HCT116 (cell line): ENCODE results near the gene ZBED5. TPM values are rescaled to one million over a fixed set of nuclear protein-coding genes. Genes with fewer than 3 reads are reported as not detected.

Source experiments
- ATAC-seq: fragments of 200-7000 bp; cut with Tn5 transposase; 2 replicates; pipeline ENCODE4 v1.9.1; 2020; ENCODE audit warnings: mild to moderate bottlenecking, moderate library complexity
- BruUV-seq: library from RNA; stranded (reverse); fragments of 400-500 nt; replicated peaks from 2 replicates; lab custom pipeline; 2021; lab: Mats Ljungman, UMichigan
- CTCF ChIA-PET: fragments of 300-600 bp; sonication (Branson Sonifier 250); formaldehyde crosslinking; loops from one replicate; lab custom pipeline; 2021; ENCODE audit warnings: antibody characterized with exemption; lab: Charles Lee
- POLR2A ChIA-PET: fragments of 300-600, 350-600 bp; sonication (Branson Sonifier 250); formaldehyde crosslinking; loops from one replicate; lab custom pipeline; 2021; ENCODE audit warnings: antibody characterized with exemption; lab: Charles Lee
- RAD21 ChIA-PET, 2 experiments: fragments of 300-600 bp; sonication (Branson Sonifier 250); formaldehyde crosslinking; loops; one replicate each; lab custom pipeline; 2023; ENCODE audit warnings: low total read pairs in 2 of 2; ENCODE audit not compliant: uncharacterized antibody in 2 of 2, unreplicated experiment in 2 of 2, low non-redundant PET in 1 of 2; lab: Charles Lee
- DNase-seq: peaks from one replicate; pipeline ENCODE4 v3.0.0-alpha.2; 2010; ENCODE audit warnings: low read depth, low spot score
- H2AFZ ChIP-seq: fragments of 200-600 bp; shearing (Covaris generic), sonication (generic); 2 replicates; pipeline ENCODE4 v1.6.1; 2017; ENCODE audit warnings: low read depth, mixed run types, mixed read lengths, antibody characterized with exemption, low read length; ENCODE audit not compliant: poor library complexity, severe bottlenecking
- H3K27ac ChIP-seq: 2 replicates; pipeline ENCODE4 v1.5.1; 2012; ENCODE audit warnings: low read depth, low read length
- H3K27me3 ChIP-seq: fragments of 200-600 bp; sonication (generic); 2 replicates; pipeline ENCODE4 v1.6.1; 2016; ENCODE audit warnings: mixed run types, low read length, mixed read lengths; ENCODE audit not compliant: insufficient read depth
- H3K36me3 ChIP-seq, 2 experiments: fragments of 200-500 bp in 1 of 2; fragments of 200-600 bp in 1 of 2; sonication (Bioruptor generic) in 1 of 2; sonication (generic) in 1 of 2; 2 replicates each; pipeline versions ENCODE4 v1.5.1 to v1.6.1; 2014 to 2016; ENCODE audit warnings: low read length in 2 of 2, inconsistent platforms in 1 of 2, mixed read lengths in 1 of 2, mixed run types in 1 of 2; ENCODE audit not compliant: insufficient read depth in 2 of 2, control insufficient read depth in 1 of 2
- H3K4me1 ChIP-seq, 2 experiments: fragments of 200-600 bp in 1 of 2; sonication (generic) in 1 of 2; 2 replicates each; pipeline versions ENCODE4 v1.5.1 to v1.6.1; 2012 to 2017; ENCODE audit warnings: low read length in 2 of 2, inconsistent platforms in 1 of 2, mild to moderate bottlenecking in 1 of 2, mixed read lengths in 1 of 2, mixed run types in 1 of 2, moderate library complexity in 1 of 2; ENCODE audit not compliant: insufficient read depth in 2 of 2, control insufficient read depth in 1 of 2
- H3K4me2 ChIP-seq: fragments of 200-600 bp; sonication (generic); 2 replicates; pipeline ENCODE4 v1.6.1; 2017; ENCODE audit warnings: mixed run types, low read length, mixed read lengths
- H3K4me3 ChIP-seq, 2 experiments: fragments of 200-600 bp in 1 of 2; sonication (generic) in 1 of 2; replicated peaks in 1 of 2; 2 replicates each; pipeline ENCODE4 v1.5.1; 2011 to 2016; ENCODE audit warnings: low read length in 2 of 2, control low read depth in 1 of 2, low read depth in 1 of 2, mild to moderate bottlenecking in 1 of 2, mixed read lengths in 1 of 2, mixed run types in 1 of 2
- H3K79me2 ChIP-seq: fragments of 200-600 bp; sonication (generic); 2 replicates; pipeline ENCODE4 v1.6.1; 2017; ENCODE audit warnings: mild to moderate bottlenecking, mixed run types, low read length, moderate library complexity, mixed read lengths; ENCODE audit not compliant: insufficient read depth
- H3K9ac ChIP-seq: fragments of 200-600 bp; sonication (generic); 2 replicates; pipeline ENCODE4 v1.6.1; 2016; ENCODE audit warnings: low read length, mixed read lengths
- H3K9me2 ChIP-seq: fragments of 200-600 bp; sonication (generic), shearing (Covaris generic); 2 replicates; pipeline ENCODE4 v1.6.1; 2017; ENCODE audit warnings: mixed run types, mild to moderate bottlenecking, moderate library complexity; ENCODE audit not compliant: insufficient read depth
- H3K9me3 ChIP-seq, 2 experiments: fragments of 200-500 bp in 1 of 2; fragments of 200-600 bp in 1 of 2; sonication (Bioruptor generic) in 1 of 2; sonication (generic) in 1 of 2; 2 replicates each; pipeline ENCODE4 v1.6.1; 2014 to 2017; ENCODE audit warnings: low read length in 2 of 2, mixed read lengths in 2 of 2, inconsistent platforms in 1 of 2, low read depth in 1 of 2, mild to moderate bottlenecking in 1 of 2, mixed run types in 1 of 2, moderate library complexity in 1 of 2; ENCODE audit not compliant: control insufficient read depth in 1 of 2, insufficient read depth in 1 of 2
- H4K20me1 ChIP-seq: fragments of 200-600 bp; sonication (generic), shearing (Covaris generic); 2 replicates; pipeline ENCODE4 v1.6.1; 2017; ENCODE audit warnings: mixed run types, mild to moderate bottlenecking, moderate library complexity; ENCODE audit not compliant: insufficient read depth
- ATF3 ChIP-seq: IDR thresholded peaks from 2 replicates; pipeline ENCODE4 v1.6.1; 2012
- CEBPB ChIP-seq: IDR thresholded peaks from 2 replicates; pipeline ENCODE4 v1.6.1; 2012; ENCODE audit warnings: low read depth
- CTCF ChIP-seq, 3 experiments: fragments of 200-600 bp in 1 of 3; sonication (generic) in 1 of 3; IDR thresholded peaks in 2 of 3; conservative IDR thresholded peaks in 1 of 3; 2 replicates each; pipeline ENCODE4 v1.5.1; 2012 to 2017; ENCODE audit warnings: low read depth in 2 of 3, low read length in 2 of 3, antibody characterized with exemption in 1 of 3, borderline replicate concordance in 1 of 3, control low read depth in 1 of 3, mild to moderate bottlenecking in 1 of 3, mixed read lengths in 1 of 3, mixed run types in 1 of 3, moderate library complexity in 1 of 3; ENCODE audit not compliant: insufficient read depth in 1 of 3
- EGR1 ChIP-seq: IDR thresholded peaks from 2 replicates; pipeline ENCODE4 v1.6.1; 2012; ENCODE audit warnings: low read depth
- ELF1 ChIP-seq: IDR thresholded peaks from 2 replicates; pipeline ENCODE4 v1.6.1; 2012; ENCODE audit warnings: low read depth, borderline replicate concordance
- EZH2phosphoT487 ChIP-seq: fragments of 200-600 bp; IDR thresholded peaks from 2 replicates; pipeline ENCODE4 v1.6.1; 2018; ENCODE audit warnings: antibody characterized with exemption, borderline replicate concordance
- FOSL1 ChIP-seq: IDR thresholded peaks from 2 replicates; pipeline ENCODE4 v1.6.1; 2012; ENCODE audit warnings: low read depth
- JUND ChIP-seq: IDR thresholded peaks from 2 replicates; pipeline ENCODE4 v1.6.1; 2012
- MAX ChIP-seq: IDR thresholded peaks from 2 replicates; pipeline ENCODE4 v1.6.1; 2012
- POLR2A ChIP-seq: IDR thresholded peaks from 2 replicates; pipeline ENCODE4 v1.7.0; 2011; ENCODE audit warnings: borderline replicate concordance; ENCODE audit not compliant: insufficient read depth, insufficient read length; ENCODE audit errors: extremely low read depth
- POLR2AphosphoS5 ChIP-seq: IDR thresholded peaks from 2 replicates; pipeline ENCODE4 v1.6.1; 2011; ENCODE audit warnings: mild to moderate bottlenecking, low read depth, low read length, moderate library complexity
- RAD21 ChIP-seq: IDR thresholded peaks from 2 replicates; pipeline ENCODE4 v1.6.1; 2012; ENCODE audit warnings: low read depth, mild to moderate bottlenecking
- SRF ChIP-seq: IDR thresholded peaks from 2 replicates; pipeline ENCODE4 v1.6.1; 2012; ENCODE audit warnings: low read depth
- TCF7L2 ChIP-seq: IDR thresholded peaks from 2 replicates; pipeline ENCODE4 v1.7.0; 2011; ENCODE audit warnings: borderline replicate concordance, inconsistent platforms; ENCODE audit not compliant: insufficient read depth, insufficient read length; ENCODE audit errors: extremely low read depth
- YY1 ChIP-seq: IDR thresholded peaks from 2 replicates; pipeline ENCODE4 v1.6.1; 2011; ENCODE audit warnings: low read length, low read depth, moderate library complexity, mild to moderate bottlenecking; ENCODE audit not compliant: insufficient replicate concordance; ENCODE audit errors: extremely low read depth
- ZFX ChIP-seq: fragments of 450-650 bp; IDR thresholded peaks from 2 replicates; pipeline ENCODE4 v1.6.1; 2017
- ZNF274 ChIP-seq: fragments of 200-500 bp; sonication (Bioruptor generic); IDR thresholded peaks from 2 replicates; pipeline ENCODE4 v1.6.1; 2014; ENCODE audit warnings: mild to moderate bottlenecking, low read depth, low read length, inconsistent platforms
- intact Hi-C: fragments of 100-400 bp; cut with micrococcal nuclease; formaldehyde crosslinking; loops from 2 replicates; pipeline ENCODE4 v1.10.0; 2022
- total RNA-seq: library from RNA; stranded (reverse); gene quantifications from one replicate; pipeline ENCODE4 v1.2.1, GENCODE V29; 2021; ENCODE audit not compliant: unreplicated experiment
- TF ChIP-seq, protein P1 (sequence below): IDR thresholded peaks from 2 replicates; pipeline ENCODE4 v1.6.1; 2012; ENCODE audit warnings: low read depth

Gene ZBED5
- total RNA-seq, 1 experiment from 2014 or later, result 26.8 TPM

DNA sequence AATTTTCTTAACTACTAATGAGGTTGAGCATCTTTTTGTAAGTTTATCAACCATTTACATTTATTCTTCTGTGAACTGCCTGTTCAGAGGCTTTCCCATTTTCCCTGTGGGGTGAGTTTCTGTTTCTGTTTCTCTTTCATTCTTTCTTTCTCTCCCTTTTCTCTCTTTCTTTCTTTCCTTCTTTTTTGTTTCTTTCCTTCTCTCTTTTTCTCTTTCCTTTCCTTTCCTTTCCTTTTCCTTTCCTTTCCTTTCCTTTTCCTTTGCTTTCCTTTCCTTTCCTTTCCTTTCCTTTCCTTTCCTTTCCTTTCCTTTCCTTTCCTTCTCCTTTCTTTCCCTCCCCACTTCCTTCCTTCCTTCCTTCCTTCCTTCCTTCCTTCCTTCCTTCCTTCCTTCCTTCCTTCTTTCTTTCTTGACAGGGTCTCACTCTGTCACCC, 8.0 kb upstream of the ZBED5 start:
- Histone ChIP-seq H3K9ac (no peak overlapping the region), H4K20me1 (no peaks in the 10 kb centered on the region), H3K9me3 (no peaks in the 10 kb centered on the region), H3K4me2 (no peak overlapping the region), H3K27me3 (no peaks in the 10 kb centered on the region), H3K9me2 (no peaks in the 10 kb centered on the region), H3K36me3 (no peaks in the 10 kb centered on the region), H3K4me1 (no peaks in the 10 kb centered on the region), H3K4me3 (no peak overlapping the region), H3K79me2 (0 out of 2 replicates have a peak, but pooled peaks cover 2% of the 10 kb centered on the region), H3K27ac (no peak overlapping the region), H2AFZ (no peak overlapping the region)
- ChIA-PET POLR2A (no interaction called here), RAD21 (no interaction called here), CTCF (no interaction called here)
- no peak for TF ChIP-seq TCF7L2
- TF ChIP-seq SRF, result no peak
- TF ChIP-seq ELF1, result no peak
- no peak for TF ChIP-seq ZNF274
- TF ChIP-seq POLR2A, result no peak
- no peak for TF ChIP-seq FOSL1
- no peak for TF ChIP-seq RAD21
- TF ChIP-seq CEBPB, result no peak
- no peak for TF ChIP-seq EGR1
- TF ChIP-seq YY1, result no peak
- no peak for TF ChIP-seq EZH2phosphoT487
- TF ChIP-seq ATF3, result no peak
- no peak for TF ChIP-seq CTCF (IDR thresholded peaks at IDR 0.05 in 2 of 3, conservative IDR thresholded peaks at IDR 0.05 in 1 of 3; ENCODE audit: borderline replicate concordance in 1 of 3, insufficient read depth in 1 of 3, low read depth in 2 of 3, low read length in 2 of 3)
- TF ChIP-seq JUND, result no peak
- TF ChIP-seq MAX, result no peak
- no peak for TF ChIP-seq ZFX
- TF ChIP-seq POLR2AphosphoS5, result no peak
- TF ChIP-seq, protein P1, sequence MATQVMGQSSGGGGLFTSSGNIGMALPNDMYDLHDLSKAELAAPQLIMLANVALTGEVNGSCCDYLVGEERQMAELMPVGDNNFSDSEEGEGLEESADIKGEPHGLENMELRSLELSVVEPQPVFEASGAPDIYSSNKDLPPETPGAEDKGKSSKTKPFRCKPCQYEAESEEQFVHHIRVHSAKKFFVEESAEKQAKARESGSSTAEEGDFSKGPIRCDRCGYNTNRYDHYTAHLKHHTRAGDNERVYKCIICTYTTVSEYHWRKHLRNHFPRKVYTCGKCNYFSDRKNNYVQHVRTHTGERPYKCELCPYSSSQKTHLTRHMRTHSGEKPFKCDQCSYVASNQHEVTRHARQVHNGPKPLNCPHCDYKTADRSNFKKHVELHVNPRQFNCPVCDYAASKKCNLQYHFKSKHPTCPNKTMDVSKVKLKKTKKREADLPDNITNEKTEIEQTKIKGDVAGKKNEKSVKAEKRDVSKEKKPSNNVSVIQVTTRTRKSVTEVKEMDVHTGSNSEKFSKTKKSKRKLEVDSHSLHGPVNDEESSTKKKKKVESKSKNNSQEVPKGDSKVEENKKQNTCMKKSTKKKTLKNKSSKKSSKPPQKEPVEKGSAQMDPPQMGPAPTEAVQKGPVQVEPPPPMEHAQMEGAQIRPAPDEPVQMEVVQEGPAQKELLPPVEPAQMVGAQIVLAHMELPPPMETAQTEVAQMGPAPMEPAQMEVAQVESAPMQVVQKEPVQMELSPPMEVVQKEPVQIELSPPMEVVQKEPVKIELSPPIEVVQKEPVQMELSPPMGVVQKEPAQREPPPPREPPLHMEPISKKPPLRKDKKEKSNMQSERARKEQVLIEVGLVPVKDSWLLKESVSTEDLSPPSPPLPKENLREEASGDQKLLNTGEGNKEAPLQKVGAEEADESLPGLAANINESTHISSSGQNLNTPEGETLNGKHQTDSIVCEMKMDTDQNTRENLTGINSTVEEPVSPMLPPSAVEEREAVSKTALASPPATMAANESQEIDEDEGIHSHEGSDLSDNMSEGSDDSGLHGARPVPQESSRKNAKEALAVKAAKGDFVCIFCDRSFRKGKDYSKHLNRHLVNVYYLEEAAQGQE, result no peak
- BruUV-seq, result no TSS peak
- intact Hi-C loops, result no loop called here
- ATAC-seq, result no peak
- DNase-seq, result no peak
